ENCODE measurements around the gene PLAGL2. TPM values are rescaled to one million over a fixed set of nuclear protein-coding genes. Genes with fewer than 3 reads are reported as not detected.

PLAGL2 gene
- total RNA-seq, 1 donor from 2014 or later = 17.6 TPM

GRCh38 chr20:32237419-32237818 lies 29.9 kb upstream of the PLAGL2 start:
- Histone ChIP-seq H3K27me3 (ENCODE audit: low read depth) (no peaks in the 10 kb centered on the region), H3K4me1 (peaks cover 18% of the 10 kb centered on the region), H3K4me3 (no peak overlapping the region), H3K9me3 (no peaks in the 10 kb centered on the region), H3K36me3 (peaks cover 41% of the 10 kb centered on the region), H3K27ac (no peak overlapping the region)
- DNase-seq (no peak), ATAC-seq (no peak)
- intact Hi-C loops (cut with DNase I) = no loop called here
- no peak for TF ChIP-seq CTCF (IDR thresholded peaks at IDR 0.05)

GRCh38 chr20:32236819-32237218 lies 29.3 kb upstream of the PLAGL2 start:
- Histone ChIP-seq H3K36me3 (peaks cover 45% of the 10 kb centered on the region), H3K9me3 (no peaks in the 10 kb centered on the region), H3K27me3 (ENCODE audit: low read depth) (no peaks in the 10 kb centered on the region), H3K4me3 (no peak overlapping the region), H3K4me1 (peaks cover 24% of the 10 kb centered on the region), H3K27ac (no peak overlapping the region)
- no peak for TF ChIP-seq CTCF (IDR thresholded peaks at IDR 0.05)
- no peak for DNase-seq
- no peak for ATAC-seq
- intact Hi-C loops (cut with DNase I) = no loop called here

GRCh38 chr20:32236048-32236533 lies 28.5 kb upstream of the PLAGL2 start:
- no peak for TF ChIP-seq CTCF (IDR thresholded peaks at IDR 0.05)
- Histone ChIP-seq H3K4me3 (no peak overlapping the region), H3K4me1 (peaks cover 27% of the 10 kb centered on the region), H3K9me3 (no peaks in the 10 kb centered on the region), H3K27ac (no peak overlapping the region), H3K27me3 (ENCODE audit: low read depth) (no peaks in the 10 kb centered on the region), H3K36me3 (peaks cover 52% of the 10 kb centered on the region)
- ATAC-seq = no peak
- intact Hi-C loops (cut with DNase I) = no loop called here
- DNase-seq = no peak

GRCh38 chr20:32235331-32236047 lies 27.9 kb upstream of the PLAGL2 start:
- H3K9me3 ChIP-seq = no peaks in the 10 kb centered on the region
- H3K27me3 ChIP-seq (ENCODE audit: low read depth) = no peaks in the 10 kb centered on the region
- intact Hi-C loops (cut with DNase I) = no loop called here
- peaks cover 58% of the 10 kb centered on the region for H3K36me3 ChIP-seq
- H3K4me1 ChIP-seq = peaks cover 27% of the 10 kb centered on the region
- no peak overlapping the region for H3K4me3 ChIP-seq
- TF ChIP-seq CTCF (IDR thresholded peaks at IDR 0.05) = no peak
- ATAC-seq = no peak
- no peak for DNase-seq
- H3K27ac ChIP-seq = no peak overlapping the region

- no peak for DNase-seq
- no peak overlapping the region for H3K4me3 ChIP-seq
- H3K9me3 ChIP-seq = no peaks in the 10 kb centered on the region
- no peaks in the 10 kb centered on the region for H3K27me3 ChIP-seq (ENCODE audit: low read depth)
- intact Hi-C loops (cut with DNase I) = no loop called here
- H3K36me3 ChIP-seq = peaks cover 66% of the 10 kb centered on the region
- peaks cover 27% of the 10 kb centered on the region for H3K4me1 ChIP-seq
- H3K27ac ChIP-seq = no peak overlapping the region
- TF ChIP-seq CTCF (IDR thresholded peaks at IDR 0.05) = no peak
- ATAC-seq = peak; percentile 33 to 47
Measured at GRCh38 chr20:32234135-32234808, 26.7 kb upstream of the PLAGL2 start.
